NCI-H187 (cell line): ENCODE measurements around the gene CHAD.
A peak's percentile ranks its signal among the peaks of the same experiment; 100 is the strongest.
"Not testable (repeated sequence)": the region's sequence is repeated elsewhere in the genome, so short reads cannot be mapped to it uniquely, and the experiment has no call there.

Experiments used
- DNase-seq, 2 experiments: peaks; one replicate each; lab custom pipeline; 2025; lab: John Stamatoyannopoulos, UW

Gene CHAD

DNA sequence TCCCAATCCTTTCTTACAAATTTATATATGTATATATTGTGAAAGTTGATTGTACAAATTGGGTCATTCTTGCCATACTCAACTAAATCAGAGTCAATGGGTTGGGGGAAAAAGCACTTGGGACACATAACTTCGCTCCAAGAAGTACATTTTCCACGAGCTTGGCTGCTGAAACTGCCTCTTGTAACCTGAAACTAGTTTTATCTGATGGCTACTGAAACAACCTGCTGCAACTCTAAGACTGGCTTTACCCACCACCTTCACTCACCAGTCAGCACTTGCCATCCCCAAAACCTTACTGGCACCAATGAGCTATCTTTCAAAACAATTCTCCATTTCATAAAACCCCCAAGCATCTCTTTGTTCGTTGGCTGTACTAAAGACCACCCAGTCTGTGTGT is 25.1 kb upstream of the CHAD start:
- no peak for DNase-seq

DNA sequence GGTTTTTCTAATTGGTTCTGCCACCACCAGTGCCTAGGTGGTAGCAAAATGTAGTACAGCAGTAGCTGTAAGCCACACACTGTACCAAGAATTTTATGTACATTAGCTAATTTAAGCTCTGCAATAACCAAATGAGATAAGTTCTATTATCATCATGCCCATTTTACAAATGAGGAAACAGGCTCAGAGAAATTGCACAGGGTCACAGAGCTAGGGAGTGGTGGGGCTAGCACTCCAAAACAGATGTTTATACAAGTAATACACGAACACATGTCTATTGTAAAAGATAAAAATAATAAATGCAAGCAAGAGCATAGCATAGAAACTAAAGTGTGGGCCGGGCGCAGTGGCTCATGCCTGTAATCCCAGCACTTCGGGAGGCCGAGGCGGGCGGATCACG is 23.5 kb upstream of the CHAD start:
- DNase-seq = no peak

DNA sequence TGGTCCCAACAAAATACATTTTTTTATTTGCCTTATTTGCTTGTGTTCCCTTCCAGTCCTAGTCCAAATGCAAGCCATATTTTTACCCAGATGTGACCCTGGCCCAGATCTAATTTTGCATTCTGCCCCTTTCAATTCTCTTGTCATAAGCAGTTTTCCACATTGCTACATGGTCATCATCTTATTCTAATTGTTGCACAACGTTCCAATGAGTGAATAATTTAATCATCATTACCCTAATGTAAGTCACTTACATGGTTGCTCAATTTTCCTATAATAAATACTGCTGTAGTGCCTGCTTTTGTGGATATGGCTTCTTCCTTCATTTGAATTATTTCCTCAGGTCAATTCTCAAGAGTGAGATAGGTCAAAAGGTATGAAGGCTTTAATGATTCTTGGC is 22.8 kb upstream of the CHAD start:
- no peak for DNase-seq

DNA sequence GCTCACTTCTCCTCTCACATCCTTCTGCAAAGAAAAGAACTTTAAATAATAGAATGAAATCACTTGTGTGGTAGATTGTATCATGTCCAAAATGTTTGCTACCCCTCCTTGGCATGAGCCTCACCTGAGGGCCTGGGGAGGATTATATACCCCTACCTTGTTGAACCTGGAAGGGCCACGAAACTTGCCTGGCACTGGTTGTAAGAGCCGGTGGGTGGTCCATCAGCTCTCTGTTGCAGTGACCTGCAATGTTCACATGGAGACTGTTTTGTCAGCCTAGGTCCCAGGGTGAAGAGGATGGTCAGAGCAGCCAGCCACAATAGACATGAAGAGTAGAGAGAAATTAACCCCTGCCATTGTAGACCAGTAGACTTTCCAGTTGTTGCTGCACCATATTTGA is 20.2 kb upstream of the CHAD start:
- DNase-seq = no peak

DNA sequence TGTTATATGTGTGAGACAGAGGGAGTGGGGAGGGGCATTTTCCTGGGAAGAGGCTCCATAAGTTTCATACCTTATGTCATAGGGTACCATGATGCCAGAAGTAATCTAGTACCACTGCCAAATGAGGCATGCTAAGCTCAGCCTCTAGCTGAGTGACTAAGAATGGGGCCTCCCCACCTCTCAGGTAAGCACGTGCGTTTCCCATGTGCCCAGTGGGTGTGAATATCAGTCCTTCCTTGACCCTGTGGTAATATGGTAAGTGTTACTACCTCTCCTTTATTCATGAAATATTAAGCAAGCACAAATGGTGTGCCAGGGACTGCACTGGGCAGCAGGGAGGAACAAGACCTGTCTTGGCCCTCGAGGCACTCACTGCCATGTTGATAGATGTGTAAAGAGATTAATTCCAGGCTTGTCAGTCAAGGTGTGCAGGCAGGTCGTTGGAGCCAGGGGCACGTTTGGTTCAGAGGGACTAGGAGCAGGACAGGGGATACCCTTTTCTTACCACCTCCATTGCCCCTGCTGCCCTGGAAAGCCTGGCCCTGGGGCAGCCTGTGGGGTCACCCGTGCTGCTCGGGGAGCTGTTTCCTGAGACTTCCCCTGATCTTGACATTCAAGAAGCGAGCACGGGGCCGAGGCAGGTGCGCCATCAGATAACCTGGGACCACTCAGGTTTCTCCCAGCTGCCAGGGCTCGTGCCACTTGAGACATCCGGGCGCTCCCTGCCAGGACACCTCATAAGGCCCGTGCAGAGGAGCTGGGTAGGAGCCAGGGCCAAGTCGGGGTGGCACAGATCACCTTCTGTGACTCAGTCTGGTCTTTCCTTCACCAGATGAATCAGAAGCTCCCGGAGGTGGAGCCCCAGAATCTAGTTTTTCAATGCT is 18.8 kb upstream of the CHAD start:
- DNase-seq = no peak

DNA sequence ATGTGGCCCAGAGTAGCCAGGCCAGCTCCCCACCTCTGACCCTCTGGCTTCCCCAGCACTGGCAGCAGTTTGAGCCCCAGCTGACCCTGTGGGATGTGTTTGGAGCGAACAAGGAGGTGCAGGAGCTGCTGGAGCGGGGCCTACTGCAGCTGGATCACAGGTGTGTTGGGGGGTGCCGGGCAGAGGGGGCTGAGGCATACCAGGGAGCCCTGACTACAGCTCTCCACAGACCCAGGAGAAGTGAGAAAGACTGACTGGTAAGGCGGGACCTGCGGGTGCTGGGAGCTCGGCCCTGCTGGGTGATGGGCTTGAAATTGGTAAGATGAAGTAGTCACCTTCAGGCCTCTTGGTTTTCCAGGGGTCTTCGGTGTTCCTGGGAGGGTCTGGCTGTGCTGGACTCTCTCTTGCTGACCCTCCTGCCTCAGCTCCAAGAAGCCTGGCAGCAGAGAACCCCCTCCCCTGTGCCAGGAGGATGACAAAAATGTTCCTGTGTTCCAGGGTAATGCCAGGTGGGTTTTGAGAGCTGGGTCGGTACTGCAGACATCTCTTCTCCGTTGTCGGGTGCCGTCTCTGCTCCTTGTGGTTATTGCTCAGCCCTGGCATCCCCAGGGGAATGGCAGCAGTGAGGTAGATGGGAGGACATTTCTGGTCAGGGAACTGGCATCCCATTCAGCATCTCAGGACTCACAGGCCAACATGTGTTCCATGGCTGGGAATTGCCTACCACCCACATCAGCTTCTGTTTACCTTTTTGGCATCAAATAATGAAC is 15.9 kb upstream of the CHAD start:
- DNase-seq = no peak

DNA sequence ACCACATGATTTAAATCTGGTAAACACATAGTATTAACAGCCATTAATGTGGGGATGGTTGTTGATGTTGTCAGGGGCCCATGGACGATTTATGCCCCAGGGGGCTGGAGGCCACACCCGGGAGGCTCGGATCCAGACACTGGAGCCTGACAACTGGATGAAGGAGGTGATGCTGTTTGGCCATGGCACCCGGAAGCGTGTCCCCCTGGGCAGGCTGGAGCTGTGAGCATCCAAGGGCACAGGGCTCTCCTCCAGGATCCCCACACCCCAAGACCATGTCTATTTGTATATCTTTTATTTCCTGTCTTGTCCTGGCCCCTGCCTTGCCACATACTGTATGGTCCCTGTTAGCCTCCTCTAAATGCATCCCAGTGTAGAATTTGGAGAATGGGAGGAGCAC is 14.6 kb upstream of the CHAD start:
- DNase-seq = no peak

DNA sequence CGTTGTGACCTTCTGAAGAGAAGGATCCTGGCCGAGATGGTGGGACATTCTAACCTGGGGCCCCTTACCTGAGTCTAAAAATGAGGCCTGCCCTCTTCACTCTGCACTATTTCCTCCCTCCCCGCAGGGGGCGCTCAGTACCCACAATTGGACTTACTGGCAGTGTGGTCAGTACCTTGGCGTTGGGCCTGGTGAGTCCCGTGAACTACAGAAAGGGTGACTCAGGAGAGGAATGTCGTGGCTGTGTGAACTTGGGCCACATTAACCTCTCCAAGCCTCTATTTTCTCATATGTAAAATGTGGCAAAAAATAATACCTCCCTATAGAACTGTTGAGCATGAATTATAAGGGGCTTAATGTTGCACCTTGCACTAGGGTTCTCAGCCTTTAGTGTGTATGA is 13.8 kb upstream of the CHAD start:
- peak in 1 of 2 experiments; percentile 12 for DNase-seq

DNA sequence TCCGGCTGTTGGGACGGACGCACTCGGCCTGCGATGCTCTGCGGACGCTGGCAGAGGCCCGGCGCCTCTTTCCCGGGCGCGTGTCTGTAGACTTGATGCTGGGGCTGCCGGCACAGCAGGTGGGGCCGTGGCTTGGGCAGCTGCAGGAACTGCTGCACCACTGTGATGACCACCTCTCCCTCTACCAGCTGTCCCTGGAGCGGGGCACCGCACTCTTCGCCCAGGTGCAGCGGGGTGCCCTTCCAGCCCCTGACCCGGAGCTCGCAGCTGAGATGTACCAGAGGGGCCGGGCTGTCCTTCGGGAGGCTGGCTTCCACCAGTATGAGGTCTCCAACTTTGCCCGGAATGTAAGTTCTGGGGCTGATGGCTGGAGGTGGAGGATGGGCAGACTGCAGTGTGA is 13.4 kb upstream of the CHAD start:
- no peak for DNase-seq

DNA sequence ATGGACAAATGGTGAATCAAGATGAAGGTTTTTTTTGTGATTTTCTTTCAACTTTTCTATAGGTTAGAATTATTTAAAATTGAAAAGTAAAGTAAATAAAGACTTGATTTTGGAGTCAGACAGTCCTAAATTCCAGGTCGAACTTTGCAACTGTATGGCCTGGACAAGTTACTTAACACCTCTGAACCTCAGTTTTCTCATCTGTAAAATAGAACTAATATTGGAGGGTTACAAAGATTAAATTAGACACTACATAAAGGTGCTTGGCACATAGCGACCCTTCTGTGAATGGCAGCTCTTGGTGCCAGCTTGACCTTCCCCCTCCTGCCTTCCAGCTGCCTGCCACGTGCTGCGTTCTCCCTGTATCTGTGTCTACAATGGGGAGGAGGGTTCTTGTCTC is 13.0 kb upstream of the CHAD start:
- DNase-seq = no peak

DNA sequence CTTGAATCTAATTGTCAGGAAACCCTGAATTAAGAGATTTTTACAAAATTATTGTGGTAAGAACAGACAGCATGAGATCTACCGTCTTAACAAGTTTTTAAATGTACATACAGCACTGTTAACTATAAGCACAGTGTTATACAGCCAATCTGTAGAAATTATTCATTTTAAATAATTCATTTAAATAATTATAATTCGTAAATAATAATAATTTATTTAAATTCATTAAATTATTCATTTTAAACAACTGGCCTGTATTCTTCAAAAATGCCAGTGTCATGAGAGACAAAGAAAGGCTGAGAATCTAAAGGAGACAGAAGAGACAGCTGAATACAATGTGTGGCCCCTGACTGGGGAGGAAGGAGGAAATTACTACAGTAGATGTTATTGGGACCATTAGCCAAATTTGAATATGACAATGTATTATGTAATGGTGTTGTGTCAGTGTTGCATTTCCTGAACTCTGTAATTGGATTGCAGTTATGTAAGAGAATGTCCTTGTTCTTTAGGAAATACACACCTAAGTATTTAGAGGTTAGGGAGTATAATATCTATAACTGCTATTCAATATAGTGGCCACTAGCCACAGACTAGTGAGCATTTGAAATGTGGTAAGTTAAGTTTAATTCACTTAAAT is 12.3 kb upstream of the CHAD start:
- no peak for DNase-seq

DNA sequence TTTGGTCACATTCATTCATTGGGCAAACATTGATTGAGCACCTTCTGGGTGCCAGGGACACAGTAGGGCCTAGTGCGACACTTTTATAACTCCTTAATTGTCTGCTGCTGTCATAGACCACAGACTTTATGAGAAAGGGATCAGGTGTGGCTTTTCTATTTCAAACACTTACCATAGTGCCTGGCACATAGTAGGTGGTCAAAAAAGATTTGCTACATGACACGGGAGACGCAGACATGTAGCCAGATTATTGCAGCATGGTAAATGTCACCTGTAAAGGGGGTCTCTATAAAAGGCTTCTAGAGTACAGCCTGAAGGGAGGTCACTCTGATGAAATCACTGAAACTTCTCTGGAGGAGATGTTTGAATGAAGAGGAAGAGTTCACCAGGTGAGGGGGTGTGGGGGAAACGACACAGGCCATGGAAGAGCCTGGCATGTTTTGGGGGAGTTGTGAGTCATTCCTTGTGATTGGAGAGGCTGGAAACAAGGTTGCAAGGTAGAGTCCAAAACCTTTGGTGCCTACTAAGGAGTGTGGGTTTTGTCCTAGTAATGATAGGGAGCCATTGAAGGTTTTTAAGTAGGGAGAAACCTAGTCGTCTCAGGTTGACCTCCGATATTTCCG is 11.6 kb upstream of the CHAD start:
- no peak for DNase-seq

DNA sequence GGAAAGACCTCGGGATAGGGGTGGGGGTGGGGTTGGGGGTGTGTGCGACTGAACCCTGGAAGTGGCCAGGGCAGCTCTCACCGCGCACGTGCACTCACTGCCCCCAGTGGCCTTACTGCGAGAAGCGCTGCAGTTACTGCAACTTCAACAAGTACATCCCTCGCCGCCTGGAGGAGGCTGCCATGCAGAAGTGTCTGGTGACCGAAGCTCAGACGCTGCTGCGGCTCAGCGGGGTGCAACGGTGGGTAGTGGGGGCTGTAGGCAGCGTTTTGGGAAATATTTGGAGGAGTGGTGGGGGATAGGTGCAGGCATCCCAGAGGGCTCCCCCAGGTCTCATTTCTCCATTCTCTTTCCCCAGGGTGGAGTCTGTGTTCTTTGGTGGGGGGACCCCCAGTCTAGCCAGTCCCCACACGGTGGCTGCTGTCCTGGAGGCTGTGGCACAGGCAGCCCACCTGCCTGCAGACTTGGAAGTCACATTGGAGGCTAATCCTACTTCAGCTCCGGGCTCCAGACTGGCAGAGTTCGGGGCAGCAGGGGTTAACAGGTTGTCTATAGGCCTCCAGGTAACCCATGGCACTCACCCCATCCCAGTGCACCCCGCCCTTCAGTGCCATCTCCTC is 11.0 kb upstream of the CHAD start:
- peak in 1 of 2 experiments; percentile 33 for DNase-seq

DNA sequence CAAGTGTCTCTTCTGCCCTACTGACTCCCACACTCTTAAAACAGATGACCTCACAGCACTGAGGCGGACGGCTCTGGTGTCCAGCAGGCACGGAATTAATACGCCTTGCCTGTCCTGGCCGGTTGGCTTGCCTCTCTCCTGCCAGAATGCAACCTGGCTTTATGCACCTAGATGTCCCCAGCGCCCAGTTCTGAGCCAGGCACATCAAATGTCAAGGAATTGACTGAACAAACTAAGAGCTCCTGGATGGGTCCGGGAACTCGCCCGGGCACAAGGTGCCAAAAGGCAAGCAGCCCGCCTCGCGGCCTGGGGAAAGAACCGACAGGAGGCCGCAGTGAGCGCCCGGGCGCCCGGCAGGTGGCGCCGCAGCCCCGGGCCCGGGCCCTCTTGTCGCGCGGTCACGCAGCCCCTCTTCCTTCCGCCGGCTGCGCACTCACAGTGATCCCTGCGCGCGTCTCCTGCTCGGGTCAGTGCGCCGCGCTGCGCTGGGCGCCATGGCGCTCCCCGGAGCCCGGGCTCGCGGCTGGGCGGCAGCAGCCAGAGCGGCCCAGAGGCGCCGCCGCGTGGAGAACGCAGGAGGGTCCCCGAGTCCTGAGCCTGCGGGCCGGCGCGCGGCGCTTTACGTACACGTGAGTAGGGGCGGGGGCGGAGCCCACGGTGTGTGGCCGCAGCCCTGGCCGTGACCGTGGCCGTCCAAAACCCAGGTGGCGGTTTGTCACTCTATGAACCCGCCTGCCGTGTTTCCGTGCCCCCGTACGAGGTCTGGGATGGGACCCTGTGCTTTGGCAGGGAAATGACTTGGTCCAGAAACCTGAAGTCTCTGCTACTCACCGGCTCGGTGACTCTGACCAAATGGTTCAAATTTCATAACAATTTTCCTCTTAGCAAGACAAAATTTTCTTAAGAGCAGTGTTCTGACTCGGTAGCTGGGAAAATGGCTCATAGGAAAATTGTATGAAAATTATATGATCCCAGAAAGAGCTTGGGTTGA is 10.0 kb upstream of the CHAD start, which contains the start of gene RSAD1:
Gene RSAD1, plus strand, starts transcription at position 470 of the 991 bp plus-strand sequence. Its CDS starts 25 bp downstream, at position 495.
- peak; percentile 59 to 90 for DNase-seq

DNA sequence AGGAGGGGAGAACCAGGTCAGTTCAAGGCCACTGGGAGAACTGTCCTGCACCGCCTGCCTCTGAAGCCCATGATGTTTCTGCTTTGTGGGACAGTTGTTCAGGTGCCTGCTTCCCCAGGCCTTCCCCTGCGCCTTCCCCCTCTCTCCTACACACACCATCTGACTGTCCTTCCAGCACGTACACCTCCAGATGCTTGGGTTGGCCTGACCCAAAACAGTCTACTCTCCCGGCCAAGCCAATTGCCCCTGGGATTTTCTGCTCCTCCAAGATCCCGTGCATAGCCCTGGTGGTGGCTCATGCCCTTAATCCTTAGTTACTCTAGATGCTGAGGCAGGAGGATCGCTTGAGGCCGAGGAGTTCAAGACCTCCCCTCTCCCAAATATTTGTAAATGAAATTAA is 9.3 kb upstream of the CHAD start:
- DNase-seq = no peak

DNA sequence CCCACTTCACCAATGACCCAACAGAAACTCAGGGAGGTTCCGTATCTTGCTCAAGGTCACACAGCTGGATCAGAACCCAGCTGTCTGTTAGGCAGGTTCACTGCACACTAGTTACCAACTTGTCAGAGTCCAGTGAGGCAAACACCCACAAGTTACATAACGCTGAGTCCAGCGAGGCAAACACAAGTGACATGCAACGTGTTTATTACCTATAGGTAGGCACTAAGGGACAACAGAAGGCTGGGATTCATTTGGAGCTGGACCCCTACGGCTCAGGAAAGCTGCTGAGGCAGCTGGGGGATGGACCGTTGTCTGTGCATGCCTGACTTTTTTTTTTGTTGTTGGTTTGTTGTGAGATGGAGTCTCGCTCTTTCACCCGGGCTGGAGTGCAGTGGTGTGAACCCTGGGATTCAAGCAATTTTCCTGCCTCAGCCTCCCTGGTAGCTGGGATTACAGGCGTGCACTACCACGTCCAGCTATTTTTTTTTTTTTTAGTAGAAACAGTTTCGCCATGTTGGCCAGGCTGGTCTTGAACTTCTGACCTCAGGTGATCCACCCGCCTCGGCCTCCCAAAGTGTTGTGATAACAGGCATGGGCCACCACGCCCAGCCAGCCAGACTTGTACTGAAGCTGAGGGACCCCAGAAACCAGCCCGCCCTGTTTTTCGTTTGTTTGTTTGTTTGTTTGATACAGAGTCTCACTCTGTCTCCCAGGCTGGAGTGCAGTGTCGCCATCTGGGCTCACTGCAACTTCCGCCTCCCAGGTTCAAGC is 8.1 kb upstream of the CHAD start:
- no peak for DNase-seq

DNA sequence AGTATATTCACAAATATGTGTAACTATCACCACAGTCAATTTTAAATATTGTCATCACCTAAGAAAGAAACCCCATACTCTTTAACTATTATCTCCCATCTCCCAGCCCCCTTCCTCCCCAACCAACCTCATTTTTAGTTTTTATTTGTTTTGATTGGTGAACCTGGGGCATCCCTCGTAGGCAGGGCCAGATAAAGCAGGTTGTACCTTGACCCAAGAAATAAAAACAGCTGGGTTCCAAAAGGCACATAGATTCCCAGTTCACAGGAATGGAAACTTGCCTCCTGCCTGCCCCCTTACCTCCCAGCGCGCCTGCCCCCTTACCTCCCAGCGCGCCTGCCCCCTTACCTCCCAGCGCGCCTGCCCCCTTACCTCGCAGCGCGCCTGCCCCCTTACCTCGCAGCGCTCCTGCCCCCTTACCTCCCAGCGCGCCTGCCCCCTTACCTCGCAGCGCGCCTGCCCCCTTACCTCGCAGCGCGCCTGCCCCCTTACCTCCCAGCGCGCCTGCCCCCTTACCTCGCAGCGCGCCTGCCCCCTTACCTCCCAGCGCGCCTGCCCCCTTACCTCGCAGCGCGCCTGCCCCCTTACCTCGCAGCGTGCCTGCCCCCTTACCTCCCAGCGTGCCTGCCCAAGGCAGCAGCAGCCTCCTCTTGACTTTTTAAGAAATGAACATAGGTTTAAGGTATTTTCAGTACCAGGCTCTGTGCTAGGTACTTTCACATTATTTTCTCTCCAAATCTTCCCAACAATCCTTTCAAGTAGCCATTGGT is 7.3 kb upstream of the CHAD start:
- not testable (repeated sequence) for DNase-seq

DNA sequence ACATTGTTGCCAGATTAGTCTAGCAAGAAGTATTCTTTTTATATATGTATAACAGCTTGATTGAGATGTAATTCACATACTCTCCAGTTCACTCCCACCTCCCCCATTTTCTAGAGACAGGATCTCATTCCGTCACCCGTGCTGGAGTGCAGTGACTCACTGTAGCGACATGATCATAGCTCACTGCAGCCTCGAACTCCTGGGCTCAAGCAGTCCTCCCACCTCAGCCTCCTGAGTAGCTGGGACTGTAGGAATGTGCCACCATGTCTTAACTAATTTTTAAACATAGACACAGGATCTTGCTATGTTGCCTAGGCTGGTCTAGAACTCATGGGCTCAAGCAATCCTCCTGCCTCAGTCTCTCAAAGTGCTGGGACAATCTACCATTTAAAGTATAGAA is 6.7 kb upstream of the CHAD start:
- no peak for DNase-seq

DNA sequence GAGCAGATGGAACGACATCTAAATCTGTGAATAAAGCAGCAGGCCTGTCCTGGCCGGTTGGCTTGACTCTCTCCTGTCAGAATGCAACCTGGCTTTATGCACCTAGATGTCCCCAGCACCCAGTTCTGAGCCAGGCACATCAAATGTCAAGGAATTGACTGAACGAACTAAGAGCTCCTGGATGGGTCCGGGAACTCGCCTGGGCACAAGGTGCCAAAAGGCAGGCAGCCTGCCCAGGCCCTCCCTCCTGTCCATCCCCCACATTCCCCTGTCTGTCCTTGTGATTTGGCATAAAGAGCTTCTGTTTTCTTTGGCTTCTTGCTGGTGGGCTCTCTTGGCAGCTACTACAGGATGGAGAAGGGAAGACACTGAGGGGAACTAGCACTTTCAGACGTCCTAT is 5.8 kb upstream of the CHAD start:
- no peak for DNase-seq
